Hematopoietic multipotent progenitor cell treated with erythropoietin and hydrocortisone succinate and interleukin-3 and kit ligand, for 4 days (in vitro differentiated cells): ENCODE results near the gene PTPRJ.
"Not testable (repeated sequence)": the region's sequence is repeated elsewhere in the genome, so short reads cannot be mapped to it uniquely, and the experiment has no call there.

ENCODE experiments used
- DNase-seq: peaks from one replicate; pipeline ENCODE4 v3.0.0-alpha.2; 2015

PTPRJ gene

DNA sequence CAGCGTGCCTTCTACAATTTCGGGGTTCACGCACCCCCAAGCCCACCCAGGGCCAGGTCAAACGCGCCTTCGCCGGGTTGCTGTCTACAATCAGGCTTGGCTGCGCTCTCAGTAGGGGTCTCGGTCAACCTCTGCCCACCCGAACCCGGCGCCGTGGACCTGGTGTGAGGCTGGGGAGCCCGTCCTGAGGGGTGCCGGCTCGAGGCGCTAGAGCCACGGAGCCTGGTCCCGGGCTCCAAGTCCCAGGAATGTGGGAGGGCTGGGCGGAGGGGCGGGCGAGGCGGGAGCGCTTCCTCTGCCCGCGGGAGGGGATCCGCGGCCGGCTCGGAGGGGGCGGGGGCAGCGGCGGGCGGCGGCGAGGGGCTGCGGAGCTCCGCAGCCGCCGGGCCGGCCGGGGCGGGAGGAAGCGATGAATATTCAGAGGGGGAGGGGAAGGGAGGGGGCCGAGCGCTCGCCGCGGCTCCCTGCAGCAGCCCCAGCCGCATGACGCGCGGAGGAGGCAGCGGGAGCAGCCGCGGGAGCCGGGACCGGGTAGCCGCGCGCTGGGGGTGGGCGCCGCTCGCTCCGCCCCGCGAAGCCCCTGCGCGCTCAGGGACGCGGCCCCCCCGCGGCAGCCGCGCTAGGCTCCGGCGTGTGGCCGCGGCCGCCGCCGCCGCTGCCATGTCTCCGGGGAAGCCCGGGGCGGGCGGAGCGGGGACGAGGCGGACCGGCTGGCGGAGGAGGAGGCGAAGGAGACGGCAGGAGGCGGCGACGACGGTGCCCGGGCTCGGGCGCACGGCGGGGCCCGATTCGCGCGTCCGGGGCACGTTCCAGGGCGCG is at the start of gene PTPRJ:
PTPRJ (plus strand) TSS at position 472 of the 819 bp plus-strand sequence. CDS start 354 bp downstream, outside the sequence.
- peak; percentile 51 for DNase-seq

DNA sequence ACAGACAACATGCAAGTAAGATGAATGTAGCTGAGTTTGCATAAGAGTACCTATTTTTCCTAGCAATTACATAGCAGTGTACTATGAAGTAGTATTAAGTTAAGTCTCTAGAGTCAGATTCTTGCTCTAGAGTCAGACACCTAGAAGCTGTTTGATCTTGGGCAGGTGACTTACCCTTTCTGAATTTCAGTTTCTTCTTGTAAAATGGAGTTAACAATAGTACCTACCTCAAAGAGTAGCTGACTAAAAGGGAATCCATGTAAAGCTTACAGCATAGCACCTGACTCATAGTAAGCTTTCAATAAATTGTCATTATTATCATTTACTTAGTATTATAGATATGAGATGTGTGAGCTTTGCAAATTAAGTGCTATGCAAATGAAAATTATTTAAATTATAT is 47.8 kb upstream of the PTPRJ start:
- no peak for DNase-seq

DNA sequence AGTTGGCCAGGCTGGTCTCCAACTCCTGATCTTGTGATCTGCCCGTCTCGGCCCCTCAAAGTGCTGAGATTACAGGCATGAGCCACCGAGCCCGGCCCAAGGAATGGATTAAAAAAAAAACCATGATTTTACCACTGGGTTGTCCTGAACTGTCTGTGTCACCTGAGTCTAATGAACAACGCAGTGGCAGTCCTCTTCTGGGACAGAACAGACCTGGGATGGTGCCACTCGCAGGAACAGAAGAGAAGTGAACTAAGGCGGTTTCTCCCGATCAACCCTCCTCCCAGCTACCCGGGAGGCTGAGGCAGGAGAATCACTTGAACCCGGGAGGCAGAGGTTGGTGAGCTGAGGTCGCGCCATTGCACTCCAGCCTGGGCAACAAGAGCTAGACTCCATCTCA is 46.6 kb upstream of the PTPRJ start:
- DNase-seq, result not testable (repeated sequence)

DNA sequence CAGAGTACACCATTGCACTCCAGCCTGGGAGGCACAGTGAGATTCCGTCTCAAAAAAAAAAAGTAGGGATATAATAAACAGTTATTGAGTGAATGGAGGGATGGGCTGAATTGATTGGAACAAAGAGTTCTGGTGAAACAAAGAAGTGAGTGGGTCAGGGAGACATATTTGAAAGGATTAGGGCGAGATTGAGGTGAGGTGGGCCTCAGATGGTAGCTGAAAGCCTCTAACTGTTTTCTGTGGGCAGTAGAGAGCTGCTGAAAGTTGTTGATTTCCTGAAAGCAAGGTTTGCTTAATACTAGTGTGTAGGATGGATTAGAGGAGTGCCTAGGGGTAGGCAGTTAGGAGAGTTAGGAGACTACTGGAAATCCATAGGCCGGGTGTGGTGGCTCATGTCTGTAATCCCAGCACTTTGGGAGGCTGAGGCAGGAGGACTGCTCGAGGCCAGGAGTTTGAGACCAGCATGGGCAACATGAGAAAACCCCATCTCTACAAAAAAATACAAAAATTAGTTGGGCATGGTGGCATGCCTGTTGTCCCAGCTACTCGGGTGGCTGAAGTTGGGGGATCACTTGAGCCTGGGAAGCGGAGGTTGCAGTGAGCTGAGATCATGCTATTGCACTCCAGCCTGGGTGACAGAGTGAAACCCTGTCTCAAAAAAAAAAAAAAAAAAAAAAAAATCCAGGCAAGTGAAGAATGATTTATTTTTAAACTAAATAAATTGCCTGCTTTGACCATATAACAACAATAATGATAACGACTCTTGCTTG is 41.4 kb upstream of the PTPRJ start:
- no peak for DNase-seq

DNA sequence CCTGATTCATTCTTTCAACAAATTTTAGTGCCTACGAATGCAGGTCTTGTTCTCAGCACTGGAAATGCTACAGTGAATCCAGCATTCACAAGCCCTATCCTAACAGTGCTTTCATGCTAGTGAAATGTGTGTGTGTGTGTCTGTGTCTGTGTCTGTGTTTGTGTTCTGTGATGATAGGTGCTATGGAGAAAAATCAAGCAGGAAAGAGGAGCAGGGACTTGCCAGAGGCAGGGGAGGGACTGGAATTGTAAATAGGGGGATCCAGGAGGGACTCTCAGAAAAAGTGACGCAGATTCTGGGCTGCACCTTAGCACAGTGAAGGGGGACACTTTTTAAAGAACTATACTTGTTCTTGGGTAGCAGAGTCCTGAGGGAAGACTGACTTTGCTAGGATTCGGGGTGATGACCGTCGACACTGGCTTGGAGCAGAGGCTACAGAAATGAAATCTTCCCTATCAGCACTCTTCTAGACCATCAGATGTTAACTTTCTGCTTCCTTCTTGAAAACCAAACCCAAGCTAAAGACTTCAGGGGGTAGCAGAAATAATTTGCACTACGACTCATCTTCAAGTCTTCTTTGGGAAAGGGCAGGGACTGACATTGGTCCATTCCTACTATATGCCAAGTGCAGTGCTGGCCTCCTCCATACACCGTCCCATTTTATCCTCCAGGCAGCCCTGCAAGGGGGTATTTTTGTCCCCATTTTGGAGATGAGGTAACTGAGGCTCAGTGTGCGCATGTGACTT is 39.3 kb upstream of the PTPRJ start:
- no peak for DNase-seq

DNA sequence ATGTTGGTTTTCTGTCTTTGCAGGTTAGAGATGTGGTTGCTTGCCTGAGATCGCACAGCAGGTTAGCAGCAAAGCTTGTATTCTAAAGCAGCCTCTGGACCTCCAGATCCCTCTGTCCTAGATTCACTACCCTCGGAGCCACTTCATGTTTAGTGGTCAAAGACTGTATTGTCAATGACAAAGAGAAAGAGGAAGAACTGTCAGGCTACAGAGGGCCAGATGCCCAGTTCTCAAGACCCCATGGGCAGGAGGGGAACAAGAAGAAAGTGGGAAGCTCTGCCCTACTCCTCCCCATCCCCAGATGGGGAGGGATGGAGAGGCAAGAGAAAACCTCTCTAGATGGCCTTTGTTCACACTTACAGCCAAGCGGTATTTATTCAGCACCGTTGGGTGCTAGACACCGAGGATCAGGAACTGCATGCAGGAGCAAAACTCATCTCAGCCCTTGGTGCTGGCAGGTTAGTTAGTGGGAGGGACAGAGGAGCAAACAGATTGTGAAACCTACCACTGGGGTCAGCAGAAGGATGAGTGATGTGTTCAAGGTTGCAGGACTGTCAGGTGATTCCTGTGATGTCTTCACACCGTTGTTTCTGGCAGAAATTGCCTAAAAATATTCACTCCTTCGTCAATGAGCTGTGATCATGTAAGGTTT is 38.3 kb upstream of the PTPRJ start:
- peak; percentile 29 for DNase-seq

DNA sequence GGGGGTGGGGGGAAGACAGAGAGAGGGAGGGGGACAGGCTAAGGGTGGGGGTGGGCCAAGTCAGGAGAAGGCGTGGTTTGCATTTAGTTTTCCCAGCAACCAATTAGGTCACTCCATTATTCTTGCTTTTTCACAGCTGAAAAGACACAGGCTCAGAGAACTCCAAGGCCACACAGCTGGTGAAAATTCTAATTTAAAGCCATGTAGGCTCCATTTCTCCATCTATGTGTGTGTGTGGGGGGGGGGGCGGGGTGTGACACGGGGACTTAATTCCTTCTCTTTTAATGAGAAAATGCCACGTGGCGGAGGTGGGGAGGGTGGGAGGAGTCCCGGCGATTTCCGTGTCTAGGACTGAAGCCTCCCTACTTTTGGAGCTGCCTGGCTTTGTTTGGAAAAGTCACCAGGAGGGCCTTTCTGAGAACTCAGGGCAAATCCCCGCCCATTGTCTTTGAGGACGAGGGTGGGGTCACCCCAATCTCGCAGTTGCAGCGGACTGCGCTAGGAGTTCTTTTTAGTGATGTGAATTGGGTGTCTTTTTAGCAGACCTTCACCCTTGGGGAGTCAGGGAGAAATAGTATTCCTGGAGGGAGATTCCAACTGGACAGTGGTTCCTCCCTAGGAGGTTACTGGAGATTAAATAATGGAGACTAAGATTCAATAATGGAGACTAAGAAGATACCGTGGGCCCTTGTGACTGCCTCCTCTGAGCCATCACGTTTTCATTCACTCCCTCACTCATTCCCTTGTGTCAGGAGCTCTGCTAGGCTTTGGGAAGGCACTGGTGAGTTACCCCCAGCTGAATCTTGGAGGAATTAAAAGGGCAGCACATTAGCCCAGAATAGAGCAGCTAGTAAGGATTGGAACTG is 36.4 kb upstream of the PTPRJ start:
- DNase-seq, result no peak

DNA sequence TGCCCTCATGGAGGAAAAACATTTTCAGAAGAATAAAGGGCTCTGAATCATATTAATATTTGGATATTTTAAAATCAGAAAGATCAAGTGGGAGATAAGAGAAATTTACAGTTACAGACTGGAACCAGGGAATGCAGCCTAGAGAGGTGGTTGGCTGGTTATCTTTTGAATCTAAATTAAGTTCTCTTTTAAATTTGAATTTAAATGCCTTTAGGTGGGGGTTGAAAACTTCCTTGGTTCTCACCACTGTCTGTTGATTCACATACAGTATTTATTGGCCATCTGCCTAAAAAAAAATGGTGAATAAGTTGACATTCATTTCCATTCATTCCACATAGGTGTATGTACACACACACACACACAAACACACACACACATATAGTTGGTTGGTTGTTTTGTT is 35.7 kb upstream of the PTPRJ start:
- DNase-seq, result no peak

DNA sequence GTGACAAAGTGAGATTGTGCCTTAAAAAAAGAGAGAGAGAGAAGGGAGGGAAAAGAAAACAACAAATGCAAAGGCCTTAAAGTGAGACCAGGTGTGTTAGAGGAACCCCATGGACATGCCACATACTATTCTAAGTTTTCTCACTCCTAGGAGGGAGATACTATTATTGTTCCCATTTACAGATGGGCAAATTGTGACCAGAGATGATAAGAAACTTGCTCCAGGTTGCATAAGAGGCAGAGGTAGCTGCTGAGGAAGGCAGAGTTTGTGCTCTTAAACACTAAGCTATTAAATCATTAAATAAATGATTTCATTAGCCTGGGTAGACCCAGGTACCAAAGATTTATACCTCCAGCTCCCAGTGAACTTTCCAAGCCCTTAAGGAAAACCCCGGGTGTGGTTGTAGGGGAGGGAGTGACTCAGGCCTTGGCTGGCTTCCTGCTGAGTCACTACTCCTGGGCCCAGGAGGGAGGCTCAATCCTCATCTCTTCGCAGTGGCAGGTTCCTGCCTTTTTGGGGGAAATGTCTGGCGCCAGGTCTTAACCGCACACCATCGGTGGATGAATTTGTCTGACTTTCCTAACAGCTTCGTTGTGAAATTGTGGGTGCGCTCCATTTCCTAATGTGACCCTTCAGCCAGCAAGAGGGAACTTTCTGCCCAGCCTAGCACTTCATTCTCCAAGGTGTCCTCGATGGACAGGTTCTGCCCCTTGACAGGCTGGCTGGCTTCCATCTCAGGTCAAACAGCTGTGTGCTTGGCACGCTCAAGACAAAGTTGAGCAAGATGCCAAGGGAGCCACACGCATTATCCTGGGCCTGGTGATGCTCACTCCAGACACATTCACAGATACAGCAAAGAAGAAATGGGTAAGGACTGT is 33.4 kb upstream of the PTPRJ start:
- peak; percentile 72 for DNase-seq

DNA sequence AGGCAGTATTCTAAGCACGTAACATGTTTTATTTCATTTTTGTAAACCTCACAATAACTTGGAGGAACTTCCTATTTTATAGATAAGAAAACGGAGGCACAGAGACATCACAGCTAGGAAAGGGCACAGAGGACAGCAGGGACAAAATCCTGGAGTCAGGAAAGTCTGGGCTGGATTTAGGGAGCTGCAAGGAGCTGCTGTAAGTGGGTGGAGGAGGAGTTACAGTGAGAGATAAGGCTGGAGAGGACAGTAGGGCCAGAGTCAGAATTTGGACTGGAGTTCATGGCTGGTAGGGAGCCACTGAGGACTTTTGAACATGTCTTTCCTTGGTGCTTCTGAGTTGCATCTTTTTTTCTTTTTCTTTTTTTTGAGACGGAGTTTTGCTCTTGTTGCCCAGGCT is 32.2 kb upstream of the PTPRJ start:
- DNase-seq, result peak; percentile 41

DNA sequence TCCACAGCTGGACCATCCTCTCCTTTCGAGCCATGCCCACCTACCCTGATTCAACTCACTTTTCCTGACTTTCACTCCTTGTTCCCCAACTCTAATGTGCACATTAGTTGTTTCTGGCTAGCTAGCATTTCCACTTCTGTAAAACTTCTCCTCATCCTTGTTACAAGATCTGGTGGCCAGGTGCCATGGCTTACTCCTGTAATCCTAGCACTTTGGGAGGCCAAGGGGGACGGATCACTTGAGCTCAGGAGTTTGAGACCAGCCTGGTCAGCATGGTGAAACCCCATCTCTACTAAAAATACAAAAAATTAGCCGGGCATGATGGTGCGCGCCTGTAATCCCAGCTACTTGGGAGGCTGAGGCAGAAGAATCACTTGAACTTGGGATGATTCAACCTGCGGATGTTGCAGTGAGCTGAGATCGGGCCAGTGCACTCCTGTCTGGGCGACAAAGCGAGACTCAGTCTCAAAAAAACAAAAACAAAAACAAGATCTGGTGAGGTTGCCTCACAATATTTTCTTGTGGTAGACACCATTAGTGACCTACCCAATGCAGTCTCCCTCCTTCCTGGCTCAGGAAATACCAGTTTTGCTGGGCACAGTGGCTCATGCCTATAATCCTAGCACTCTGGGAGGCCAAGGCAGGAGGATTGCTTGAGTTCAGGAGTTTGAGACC is 31.2 kb upstream of the PTPRJ start:
- DNase-seq, result not testable (repeated sequence)

DNA sequence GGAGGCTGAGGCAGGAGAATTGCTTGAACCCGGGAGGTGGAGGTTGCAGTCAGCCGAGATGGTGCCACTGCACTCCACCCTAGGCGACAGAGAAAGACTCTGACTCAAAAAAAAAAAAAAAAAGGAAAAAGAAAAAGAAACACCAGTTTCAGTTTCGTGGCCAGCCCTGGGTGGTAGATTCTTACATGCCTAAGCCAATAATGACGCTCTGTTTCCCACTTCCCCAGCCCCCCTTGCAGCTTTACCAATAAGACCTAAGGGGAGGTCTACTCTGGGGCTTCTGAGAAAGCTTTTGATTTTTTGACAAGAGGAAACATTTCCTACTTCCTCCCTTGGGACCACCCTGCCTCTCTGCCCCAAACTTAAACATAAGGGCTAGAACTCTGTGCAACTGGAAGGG is 30.0 kb upstream of the PTPRJ start:
- DNase-seq, result peak; percentile 52

DNA sequence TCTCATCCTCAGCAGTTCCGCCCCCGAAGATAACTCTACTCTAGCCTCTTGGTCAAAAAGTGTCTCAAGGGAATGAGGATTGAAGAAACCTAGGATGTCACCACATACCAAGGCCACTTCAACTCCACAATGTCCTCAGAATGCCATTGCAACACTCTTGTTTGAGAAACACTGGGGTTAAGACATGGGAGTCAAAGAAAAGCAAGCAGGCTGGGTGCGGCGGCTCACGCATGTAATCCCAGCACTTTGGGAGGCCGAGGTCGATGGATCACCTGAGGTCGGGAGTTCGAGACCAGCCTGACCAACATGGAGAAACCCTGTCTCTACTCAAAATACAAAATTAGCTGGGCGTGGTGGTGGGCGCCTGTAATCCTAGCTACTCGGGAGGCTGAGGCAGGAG is 28.9 kb upstream of the PTPRJ start:
- peak; percentile 29 for DNase-seq

DNA sequence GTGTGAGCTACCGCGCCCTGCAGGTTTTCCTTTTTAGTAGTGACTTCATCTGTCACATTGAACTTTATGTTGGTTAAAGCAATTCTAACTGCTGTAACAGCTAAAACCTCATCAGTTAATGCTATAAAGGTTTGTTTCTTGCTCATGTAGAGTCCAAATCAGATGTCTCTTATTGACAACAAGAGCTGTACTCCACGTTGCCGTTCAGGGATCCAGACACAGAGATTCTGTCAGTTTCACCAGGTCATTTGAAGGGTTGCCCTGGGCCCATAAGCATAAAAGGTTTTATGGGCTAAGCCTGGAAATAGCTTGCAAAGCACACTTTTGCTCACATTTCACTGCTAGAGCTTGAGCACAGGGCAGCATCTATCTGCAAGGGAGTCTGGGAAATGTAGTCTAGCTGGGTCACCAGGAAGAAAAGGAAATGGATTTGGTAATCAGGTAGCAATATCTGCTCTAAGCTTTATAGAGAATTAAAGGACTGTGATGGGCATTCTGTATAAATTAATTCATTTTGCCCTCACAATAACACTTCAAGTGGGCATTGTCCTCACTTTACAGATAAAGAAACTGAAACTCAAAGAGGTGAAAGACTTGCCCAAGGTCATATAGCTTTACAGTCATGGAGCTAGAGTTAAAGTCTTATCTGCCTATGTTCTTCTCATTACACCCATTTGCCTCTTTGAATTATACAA is 25.2 kb upstream of the PTPRJ start:
- DNase-seq, result no peak

DNA sequence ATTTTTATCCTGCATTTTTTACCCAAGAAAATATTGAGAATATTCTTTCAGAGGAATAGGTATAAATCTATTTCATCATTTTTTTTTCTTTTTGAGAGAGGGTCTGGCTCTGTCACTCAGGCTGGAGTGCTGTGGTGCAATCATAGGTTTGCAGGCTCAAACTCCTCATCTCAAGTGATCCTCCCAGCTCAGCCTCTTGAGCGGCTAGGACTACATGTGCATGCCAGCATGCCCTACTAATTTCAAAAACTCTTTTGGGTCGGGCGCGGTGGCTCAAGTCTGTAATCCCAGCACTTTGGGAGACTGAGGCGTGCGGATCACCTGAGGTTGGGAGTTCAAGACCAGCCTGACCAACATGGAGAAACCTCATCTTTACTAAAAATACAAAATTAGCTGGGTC is 20.3 kb upstream of the PTPRJ start:
- DNase-seq, result no peak

DNA sequence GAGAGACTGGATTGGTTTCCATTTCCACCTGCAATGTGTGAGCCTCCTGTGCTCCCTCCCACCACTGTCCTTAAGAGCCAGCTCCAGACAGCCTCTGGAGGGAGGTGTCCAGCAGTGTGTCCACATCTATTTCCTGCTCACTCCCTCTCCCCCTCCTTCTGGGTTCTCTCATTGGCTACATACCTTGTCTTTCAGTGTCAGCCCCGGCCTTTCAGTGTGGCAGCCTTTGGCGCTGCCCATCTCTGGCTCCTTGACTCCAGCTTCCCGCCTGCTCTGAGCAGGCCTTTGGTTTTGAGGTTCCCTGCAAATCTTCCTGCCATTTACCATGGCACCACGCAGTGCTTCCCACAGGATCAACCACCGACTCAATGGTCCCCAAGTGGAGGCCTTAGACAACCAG is 19.0 kb upstream of the PTPRJ start:
- DNase-seq, result no peak

DNA sequence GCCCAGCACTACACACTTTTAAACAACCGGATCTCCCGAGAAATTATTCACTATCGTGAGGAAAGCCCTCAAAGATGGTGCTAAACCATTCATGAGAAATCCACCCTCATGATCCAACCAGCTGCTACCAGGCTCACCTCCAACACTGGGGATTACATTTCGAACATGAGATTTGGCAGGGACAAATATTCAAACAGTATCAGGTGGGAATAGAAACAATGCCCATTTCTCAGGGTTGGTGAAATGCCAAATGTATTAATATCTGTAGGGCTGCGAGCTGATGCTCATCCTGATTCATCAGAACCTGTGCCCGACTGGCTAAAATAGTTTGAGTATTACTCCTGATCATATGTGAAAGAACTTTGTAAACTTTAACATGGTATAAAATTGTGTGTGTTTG is 15.8 kb upstream of the PTPRJ start:
- no peak for DNase-seq

DNA sequence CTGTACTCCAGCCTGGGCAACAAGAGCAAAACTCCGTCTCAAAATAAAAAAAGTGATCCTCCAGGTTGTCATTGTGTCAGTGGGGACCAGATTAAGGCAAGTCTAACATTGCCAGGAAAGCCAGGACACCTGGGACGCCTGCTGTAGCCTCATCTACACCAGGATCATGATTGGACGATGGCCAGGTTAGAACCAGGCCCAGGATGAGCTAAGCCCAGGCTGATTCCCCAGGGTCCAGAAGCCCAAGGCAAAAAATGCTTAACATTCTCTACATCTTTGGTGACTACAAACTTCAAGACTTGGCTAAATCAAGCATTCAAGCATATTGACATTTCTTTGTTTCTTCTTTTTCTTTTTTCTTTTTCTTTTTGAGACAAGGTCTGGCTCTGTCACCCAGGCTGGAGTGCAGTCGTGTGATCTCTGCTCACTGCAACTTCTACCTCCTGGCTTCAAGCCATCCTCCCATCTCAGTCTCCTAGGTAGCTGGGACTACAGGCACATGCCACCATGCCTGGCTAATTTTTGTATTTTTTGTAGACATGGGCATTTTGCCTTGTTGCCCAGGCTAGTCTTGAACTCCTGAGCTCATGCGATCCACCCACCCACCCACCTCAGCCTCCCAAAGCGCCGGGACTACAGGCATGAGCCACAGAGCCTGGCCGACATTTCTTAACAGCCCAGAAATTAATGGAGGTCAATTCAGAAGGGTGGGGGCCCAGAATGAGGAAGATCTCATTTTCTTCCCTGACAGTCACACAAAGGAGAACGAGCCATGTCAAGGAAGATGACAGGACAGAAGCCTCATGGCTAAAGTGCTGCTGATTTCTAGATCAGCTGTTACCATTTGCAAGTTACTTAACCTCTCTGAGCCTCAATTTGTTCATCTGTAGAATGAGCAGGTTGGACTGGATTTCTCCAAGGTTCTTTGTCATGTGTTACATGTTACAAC is 12.5 kb upstream of the PTPRJ start:
- DNase-seq, result no peak

DNA sequence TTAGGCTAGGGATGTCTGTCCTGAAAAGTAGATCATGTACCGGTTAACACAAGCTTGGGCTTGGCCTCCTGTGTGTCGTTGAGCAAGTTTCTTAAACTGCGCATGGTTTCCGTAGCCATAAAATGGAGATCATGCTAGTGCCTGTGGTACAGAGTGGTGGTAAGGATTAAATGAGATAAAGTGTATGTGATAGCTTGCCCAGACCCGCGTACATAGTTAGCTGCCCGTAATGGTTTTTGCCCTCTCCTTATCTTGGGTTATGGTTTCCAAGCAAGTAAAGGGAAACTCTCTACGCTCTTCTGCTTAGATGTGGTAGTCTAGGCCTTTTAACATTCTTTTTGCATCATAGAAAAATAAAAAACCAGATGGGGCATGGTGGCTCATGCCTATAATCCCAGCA is 11.0 kb upstream of the PTPRJ start:
- peak; percentile 77 for DNase-seq
